Testis (tissue), 2 donors: Measurements from ENCODE around the gene SLC22A17.

Source experiments
- CTCF ChIP-seq, 3 experiments: fragments of 450-650 bp in 2 of 3; fragments of 200-600 bp in 1 of 3; sonication (generic) in 1 of 3; IDR thresholded peaks; one replicate each; pipeline ENCODE4 v1.5.1; 2016 to 2019; ENCODE audit warnings: antibody characterized with exemption in 3 of 3, mild to moderate bottlenecking in 2 of 3, moderate library complexity in 1 of 3
- POLR2A ChIP-seq: fragments of 450-650 bp; IDR thresholded peaks from one replicate; pipeline ENCODE4 v1.6.1; 2017; ENCODE audit warnings: antibody characterized with exemption, mild to moderate bottlenecking, moderate library complexity

GRCh38 chr14:23327947-23328744 lies 24.5 kb downstream of the SLC22A17 start:
- TF ChIP-seq CTCF (IDR thresholded peaks at IDR 0.05): peak; percentile 85 to 94 (median 94)
- TF ChIP-seq POLR2A: no peak
